HG03039 (cell line): ENCODE results near the gene LTF.
"Not testable (repeated sequence)": the region's sequence is repeated elsewhere in the genome, so short reads cannot be mapped to it uniquely, and the experiment has no call there.

ENCODE experiments used
- ATAC-seq: cut with Tn5 transposase; IDR thresholded peaks from one replicate; pipeline ENCODE4 v1.9.1; 2021; ENCODE audit warnings: mild to moderate bottlenecking, moderate library complexity; ENCODE audit not compliant: unreplicated experiment

LTF gene

DNA sequence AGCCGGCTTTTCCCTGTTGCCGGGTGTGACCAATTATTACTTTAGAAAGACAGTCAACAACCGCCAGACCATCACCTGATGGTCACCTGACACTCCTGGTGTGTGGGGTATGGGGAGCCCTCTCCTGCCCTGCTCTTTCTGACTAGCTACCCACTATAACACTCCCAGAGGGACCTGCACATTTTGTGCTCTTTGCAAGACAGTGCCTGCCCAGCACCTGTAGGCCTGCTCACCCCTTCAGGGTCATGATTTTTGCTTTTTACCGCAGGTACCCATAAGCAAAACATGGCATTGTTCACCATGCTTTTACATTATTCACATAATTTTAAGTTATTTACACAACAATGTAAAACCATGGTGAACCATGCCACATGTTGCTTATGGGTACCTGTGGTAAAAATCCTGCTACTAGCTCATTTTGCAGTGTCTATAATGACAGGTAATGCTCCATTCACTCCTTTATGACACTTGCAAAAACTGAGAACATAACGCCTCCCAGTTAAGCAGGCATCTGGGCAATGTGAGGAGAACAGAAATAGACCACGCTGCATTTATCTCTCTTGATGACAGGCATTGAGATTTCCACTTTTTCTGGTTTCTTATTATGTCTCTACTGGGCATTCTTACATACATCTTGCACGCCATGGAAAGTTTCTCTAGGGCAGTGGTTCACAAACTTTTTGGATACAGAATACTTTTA is 47.7 kb downstream of the LTF start:
- no peak for ATAC-seq

- no peak for ATAC-seq
Observed at GRCh38 chr3:46416125-46416810, 48.4 kb downstream of the LTF start.

DNA sequence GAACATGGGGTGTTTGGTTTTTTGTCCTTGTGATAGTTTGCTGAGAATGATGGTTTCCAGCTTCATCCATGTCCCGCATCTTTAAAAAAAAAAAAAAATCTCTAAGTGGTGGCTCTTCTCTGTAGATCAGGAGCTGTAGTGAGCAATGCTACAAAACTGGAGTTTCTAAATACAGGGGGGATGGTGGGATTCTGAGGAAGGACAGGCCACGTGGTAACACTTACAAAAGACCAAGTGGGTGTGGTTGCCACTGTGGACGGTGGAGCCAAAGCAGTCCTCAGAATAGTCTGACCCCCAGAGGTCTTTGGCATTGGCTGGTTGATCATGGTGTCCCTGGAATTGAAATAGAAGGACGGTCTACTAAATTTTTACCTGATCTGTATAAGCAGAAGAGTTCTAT is 50.0 kb downstream of the LTF start:
- no peak for ATAC-seq

DNA sequence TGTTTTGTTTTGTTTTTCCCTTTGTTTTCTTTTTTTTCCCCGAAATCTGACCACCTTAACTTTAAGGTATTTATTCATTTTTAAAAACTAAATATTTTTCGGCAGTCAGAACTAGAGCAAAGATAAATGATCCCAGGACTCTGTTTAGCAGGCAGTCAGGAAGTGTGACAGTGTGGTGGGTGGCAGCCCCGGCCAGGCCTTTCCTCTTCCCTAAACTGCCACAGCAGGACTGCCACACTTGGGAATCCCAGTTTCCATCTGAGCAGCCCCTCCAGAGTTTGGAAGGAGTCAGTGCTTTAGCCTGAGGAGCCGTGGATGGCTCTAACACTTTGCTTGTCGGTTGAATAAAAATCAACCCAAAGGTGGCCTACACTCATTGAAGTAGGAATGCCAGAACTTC is 50.8 kb downstream of the LTF start:
- ATAC-seq: no peak

- ATAC-seq: no peak
Observed at GRCh38 chr3:46412786-46413298, 51.9 kb downstream of the LTF start.

- no peak for ATAC-seq
Observed at GRCh38 chr3:46411271-46411670, 53.4 kb downstream of the LTF start.

DNA sequence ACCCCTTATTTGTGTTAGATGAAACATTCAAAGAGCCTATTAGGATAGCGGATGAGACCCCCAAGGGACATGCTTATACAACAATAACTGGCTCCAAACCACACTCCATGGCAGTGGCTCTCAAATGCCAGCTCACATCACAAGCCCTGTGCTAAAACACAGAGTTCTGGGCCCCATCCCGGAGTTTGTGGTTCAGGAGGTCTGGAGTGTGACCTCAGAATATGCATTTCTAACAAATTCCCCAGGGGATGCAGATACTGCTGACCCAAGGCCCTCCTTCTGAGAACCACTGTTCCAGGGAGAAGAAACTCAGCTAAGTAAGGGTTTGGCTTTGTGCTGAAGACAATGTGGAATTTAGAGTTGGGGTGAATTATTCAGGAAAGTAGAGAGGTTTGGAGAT is 54.0 kb downstream of the LTF start:
- no peak for ATAC-seq

DNA sequence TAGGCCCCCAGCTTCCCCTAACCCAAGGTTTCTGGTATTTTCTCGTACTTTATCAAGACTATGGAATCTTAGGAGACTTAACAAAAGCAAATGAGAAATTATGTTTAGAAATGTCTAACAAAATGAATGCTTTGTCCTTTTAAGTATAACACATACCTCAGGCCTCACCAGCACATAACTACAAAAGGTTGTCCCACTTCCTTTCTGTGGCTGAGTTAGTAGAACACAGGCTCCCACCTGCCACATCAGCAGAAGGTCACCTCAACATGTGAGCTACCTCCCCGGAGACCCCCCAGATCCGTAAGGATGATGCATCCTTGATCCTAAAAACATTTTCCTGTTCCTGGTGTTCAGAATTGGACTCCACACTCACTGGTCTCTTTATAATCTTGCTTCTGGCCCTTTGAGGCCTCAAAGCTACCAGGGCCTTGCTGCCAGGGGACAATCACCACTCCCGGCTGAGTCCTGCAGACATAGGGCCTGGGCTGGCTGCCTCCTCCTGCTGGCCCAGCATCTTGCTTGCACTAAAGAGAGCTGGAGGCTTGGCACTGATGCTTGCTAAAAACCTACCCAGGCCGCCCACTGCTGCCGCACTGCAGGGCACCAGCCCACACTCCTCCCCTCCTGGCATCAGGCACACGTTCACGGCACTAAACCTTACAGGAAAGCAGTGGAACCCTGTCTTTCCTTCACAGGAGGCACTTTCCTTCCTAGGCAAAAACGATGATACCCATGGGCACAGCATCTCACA is 54.8 kb downstream of the LTF start:
- ATAC-seq: no peak

- no peak for ATAC-seq
Observed at GRCh38 chr3:46408853-46409252, 55.9 kb downstream of the LTF start.

DNA sequence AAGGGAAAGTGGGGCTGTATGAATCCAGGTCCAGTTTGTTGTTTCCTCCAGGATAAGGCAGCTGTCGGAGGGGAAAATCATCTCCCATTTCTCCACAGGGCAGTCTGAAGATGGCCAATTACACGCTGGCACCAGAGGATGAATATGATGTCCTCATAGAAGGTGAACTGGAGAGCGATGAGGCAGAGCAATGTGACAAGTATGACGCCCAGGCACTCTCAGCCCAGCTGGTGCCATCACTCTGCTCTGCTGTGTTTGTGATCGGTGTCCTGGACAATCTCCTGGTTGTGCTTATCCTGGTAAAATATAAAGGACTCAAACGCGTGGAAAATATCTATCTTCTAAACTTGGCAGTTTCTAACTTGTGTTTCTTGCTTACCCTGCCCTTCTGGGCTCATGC is 56.7 kb downstream of the LTF start:
- ATAC-seq: no peak

- no peak for ATAC-seq
Observed at GRCh38 chr3:46406788-46407611, 57.7 kb downstream of the LTF start, which contains the start of the genes CCR5AS and CCRL2. Gene CCR5AS (minus strand): TSS chr3:46407066. Gene CCRL2 (plus strand): TSS chr3:46407259. CDS start chr3:46408080, 821 bp downstream.

- no peak for ATAC-seq
Observed at GRCh38 chr3:46406443-46406787, 58.3 kb downstream of the LTF start.

GRCh38 chr3:46405301-46406019 is 59.2 kb downstream of the LTF start:
- ATAC-seq: no peak

DNA sequence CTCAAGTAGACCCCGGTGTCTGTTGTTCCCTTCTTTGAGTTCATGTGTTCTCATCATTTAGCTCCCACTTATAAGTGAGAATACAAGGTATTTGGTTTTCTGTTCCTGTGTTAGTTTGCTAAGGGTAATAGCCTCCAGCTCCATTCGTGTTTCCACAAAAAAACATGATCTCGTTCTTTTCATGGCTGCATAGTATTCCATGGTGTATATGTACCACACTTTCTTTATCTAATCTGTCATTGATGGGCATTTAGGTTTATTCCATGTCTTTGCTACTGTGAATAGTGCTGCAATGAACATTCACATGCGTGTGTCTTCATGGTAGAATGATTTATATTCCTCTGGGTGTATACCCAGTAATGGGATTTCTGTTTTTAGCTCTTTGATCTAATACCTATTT is 61.8 kb downstream of the LTF start:
- not testable (repeated sequence) for ATAC-seq

- ATAC-seq: no peak
Observed at GRCh38 chr3:46401579-46401978, 63.1 kb downstream of the LTF start.

GRCh38 chr3:46400846-46401245 is 63.9 kb downstream of the LTF start:
- no peak for ATAC-seq

- no peak for ATAC-seq
Observed at GRCh38 chr3:46400000-46400734, 64.5 kb downstream of the LTF start.

- no peak for ATAC-seq
Observed at GRCh38 chr3:46399557-46399956, 65.1 kb downstream of the LTF start.

DNA sequence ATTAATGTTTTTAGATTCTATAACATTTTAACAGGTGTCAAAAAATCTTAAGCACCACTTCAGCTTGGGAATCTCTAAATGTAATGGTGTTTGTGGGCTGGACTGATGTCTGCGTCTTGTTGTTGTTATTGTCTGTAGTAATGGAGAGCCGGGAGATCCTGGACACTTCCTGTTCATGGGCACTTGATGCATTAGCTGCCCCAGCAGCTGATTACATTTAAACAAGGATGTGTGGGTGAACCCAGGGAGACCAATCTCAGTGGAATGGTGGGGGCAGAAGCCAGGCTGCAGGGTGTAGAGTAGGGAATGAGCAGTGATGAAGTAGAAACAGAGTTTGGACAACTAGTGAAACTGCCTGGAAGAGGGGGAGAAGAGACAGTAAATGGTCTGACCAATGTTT is 65.6 kb downstream of the LTF start:
- ATAC-seq: no peak
